GM21619 (cell line): ENCODE data around the gene CT45A6.
"Not testable (repeated sequence)": the region's sequence is repeated elsewhere in the genome, so short reads cannot be mapped to it uniquely, and the experiment has no call there.

Source experiments
- ATAC-seq: cut with Tn5 transposase; IDR thresholded peaks from one replicate; pipeline ENCODE4 v1.9.1; 2021; ENCODE audit not compliant: unreplicated experiment

CT45A6 gene

GRCh38 chrX:135802687-135803086 is at the start of gene CT45A6:
Gene CT45A6 (minus strand): TSS chrX:135802787. CDS start chrX:135798993, 3,794 bp downstream.
- ATAC-seq = not testable (repeated sequence)

GRCh38 chrX:135837180-135837579 is 34.6 kb upstream of the CT45A6 start, which contains the start of gene CT45A7:
Gene CT45A7 (minus strand): TSS chrX:135837280. CDS start chrX:135833533, 3,747 bp downstream.
- not testable (repeated sequence) for ATAC-seq

- ATAC-seq = not testable (repeated sequence)
These were observed 17.3 kb upstream of the CT45A6 start, which contains the start of gene CT45A2 for GRCh38 chrX:135819912-135820311. Gene CT45A2 (minus strand): TSS chrX:135820012. CDS start chrX:135816265, 3,747 bp downstream.

- not testable (repeated sequence) for ATAC-seq
These were observed 17.2 kb downstream of the CT45A6 start, which contains the start of gene CT45A5 for GRCh38 chrX:135785403-135785802. Gene CT45A5 (minus strand): TSS chrX:135785503. CDS start chrX:135781729, 3,774 bp downstream.

- ATAC-seq = not testable (repeated sequence)
These were observed 34.5 kb downstream of the CT45A6 start, which contains the start of gene CT45A3 for GRCh38 chrX:135768091-135768490. Gene CT45A3 (minus strand): TSS chrX:135768191. CDS start chrX:135764444, 3,747 bp downstream.

GRCh38 chrX:135744739-135745138 is 57.8 kb downstream of the CT45A6 start:
- ATAC-seq = not testable (repeated sequence)
